GM19467 (cell line): ENCODE measurements around the gene C6.
"Not testable (repeated sequence)": the region's sequence is repeated elsewhere in the genome, so short reads cannot be mapped to it uniquely, and the experiment has no call there.

Source experiments
- ATAC-seq: cut with Tn5 transposase; IDR thresholded peaks from one replicate; pipeline ENCODE4 v1.9.1; 2021; ENCODE audit warnings: mild to moderate bottlenecking, moderate library complexity; ENCODE audit not compliant: unreplicated experiment

The C6 gene

GRCh38 chr5:41200506-41200905, 12.8 kb downstream of the C6 start:
- ATAC-seq: no peak

DNA sequence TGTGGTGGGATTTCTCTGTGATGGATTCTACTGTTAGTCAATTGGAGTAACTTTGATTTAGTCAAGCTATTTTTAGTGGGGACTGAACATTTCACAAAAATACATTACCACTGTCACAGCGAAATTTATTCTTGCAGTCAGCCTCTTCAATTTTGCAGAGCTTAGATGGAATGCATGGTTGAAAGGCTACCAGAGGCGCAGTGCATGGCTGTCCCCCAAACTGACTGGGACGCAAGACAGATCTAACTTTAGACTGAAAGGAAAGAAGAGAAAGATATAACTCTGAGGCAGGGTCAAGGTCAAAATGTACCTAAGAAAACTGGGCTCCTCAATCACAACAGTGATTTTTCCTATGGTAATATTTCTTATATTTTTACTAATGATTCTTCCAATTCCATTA, 13.7 kb downstream of the C6 start:
- no peak for ATAC-seq

DNA sequence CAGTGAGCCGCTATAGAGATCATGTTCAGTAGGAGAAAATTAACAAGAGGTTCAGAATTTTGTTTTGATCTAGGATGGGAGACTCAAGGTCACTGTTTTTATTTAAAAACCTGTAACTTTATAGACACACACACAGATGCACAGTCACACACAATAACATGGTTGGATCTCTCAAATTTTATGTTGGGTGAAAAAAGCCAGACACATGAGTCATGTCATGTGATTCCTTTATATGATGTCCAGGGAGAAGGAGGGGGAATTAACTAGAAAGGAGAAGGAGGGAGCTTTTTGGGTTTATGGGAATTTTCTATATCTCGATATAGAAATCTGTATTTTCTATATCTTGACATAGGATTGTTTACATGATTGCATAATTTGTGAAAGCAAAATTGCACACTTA, 17.1 kb downstream of the C6 start:
- ATAC-seq: no peak

- ATAC-seq: no peak
Measured at GRCh38 chr5:41195228-41195627, 18.1 kb downstream of the C6 start.

- no peak for ATAC-seq
Measured at GRCh38 chr5:41194339-41194738, 19.0 kb downstream of the C6 start.

DNA sequence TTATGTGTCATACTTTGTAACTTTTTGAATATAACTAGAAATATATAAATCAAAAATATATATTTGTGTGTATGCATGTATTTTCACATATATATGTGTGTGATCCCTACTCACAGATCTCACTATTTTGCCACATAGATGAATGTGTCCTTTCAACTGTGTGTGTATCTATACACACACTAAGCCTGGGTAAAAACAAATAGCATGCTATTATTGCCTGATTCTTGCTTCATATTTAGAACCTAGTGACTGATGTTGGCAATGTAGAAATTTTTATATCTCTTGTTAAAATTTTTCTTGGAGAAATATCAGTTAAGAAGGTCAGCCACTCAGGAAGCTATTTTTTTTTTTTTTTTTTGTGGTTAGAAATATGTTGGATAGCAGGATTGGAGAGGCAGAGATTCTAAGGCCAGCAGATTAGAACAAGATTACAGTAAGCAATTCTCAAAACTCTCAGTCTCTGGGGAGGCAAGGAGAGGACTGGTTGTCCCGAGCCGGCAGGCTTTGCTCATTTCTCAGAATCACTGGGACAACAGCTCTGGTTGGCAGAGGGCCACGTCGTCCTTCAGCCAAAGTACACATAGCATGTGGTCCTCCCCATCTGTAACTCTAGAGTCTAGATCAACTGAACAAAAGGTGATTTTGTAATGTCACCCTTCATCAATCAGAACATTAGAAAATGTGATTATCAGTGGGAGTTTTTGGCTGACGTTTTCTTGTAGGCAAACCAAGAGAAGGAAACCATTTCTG, 19.7 kb downstream of the C6 start:
- no peak for ATAC-seq

GRCh38 chr5:41191249-41191648, 22.1 kb downstream of the C6 start:
- no peak for ATAC-seq

- ATAC-seq: no peak
Measured at GRCh38 chr5:41186143-41186542, 27.2 kb downstream of the C6 start.

- ATAC-seq: not testable (repeated sequence)
Measured at GRCh38 chr5:41183331-41183730, 30.0 kb downstream of the C6 start.

GRCh38 chr5:41182666-41183065, 30.7 kb downstream of the C6 start:
- ATAC-seq: no peak

DNA sequence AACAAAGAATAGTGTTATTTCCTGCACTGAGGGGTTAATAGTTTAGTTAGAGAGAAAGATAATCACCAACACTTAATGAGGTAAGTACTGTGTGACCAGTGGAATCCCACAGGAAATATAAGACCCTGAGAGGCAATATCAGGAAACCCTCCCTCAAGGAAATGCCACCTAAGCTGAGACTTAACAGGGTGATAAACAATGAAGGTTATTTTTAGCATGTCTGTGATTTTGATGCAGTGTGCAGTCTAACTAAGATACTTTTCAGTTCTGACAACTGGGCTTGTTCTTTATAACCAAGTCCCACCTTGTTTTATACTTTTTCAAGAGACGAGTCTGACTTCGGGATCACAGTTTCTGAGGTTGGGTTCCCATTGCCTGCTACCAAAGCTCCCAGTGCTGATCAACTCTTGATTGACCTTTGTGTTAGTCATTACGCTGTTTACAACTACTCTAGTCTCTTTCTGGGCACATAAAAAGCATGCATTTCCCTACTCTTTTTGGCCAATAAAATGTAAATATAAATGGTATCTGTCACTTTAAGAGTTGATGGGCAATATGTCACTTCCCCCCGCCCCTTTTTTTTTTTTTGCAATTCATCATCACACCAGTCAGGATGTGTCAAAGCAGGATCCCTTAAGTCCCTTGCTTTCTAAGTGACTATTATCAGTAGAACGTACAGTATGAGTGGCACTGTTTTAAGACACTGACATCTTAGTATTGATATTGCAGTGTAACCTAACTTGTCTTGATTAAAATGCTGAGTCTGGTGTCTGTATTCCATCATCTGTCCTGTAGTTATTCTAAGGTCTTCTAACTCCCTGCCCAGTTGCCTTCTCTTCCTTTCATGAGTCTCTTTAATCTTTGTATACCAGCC, 31.4 kb downstream of the C6 start:
- no peak for ATAC-seq

DNA sequence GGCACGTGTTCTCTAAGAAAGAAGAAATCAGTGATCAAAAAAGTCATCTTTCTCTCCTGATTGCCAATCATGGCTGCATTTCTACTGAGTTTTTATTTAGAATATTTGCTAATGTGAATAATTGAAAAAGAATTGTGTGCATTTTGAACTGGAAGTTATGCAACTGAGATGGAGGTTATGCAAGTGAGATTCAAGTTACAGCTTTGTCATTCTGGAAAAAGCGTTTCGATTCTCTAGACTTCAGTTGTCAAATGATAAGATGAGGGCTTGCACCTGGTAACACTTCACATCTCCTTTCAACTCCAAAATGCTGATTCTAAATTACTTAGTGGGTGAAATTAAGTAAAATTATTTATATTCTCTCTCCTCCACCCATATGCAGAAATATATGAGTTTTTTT, 36.4 kb downstream of the C6 start:
- no peak for ATAC-seq

- ATAC-seq: no peak
Measured at GRCh38 chr5:41172012-41172411, 41.3 kb downstream of the C6 start.

- ATAC-seq: no peak
Measured at GRCh38 chr5:41161271-41161670, 52.1 kb downstream of the C6 start.

- no peak for ATAC-seq
Measured at GRCh38 chr5:41157272-41157894, 55.9 kb downstream of the C6 start.

DNA sequence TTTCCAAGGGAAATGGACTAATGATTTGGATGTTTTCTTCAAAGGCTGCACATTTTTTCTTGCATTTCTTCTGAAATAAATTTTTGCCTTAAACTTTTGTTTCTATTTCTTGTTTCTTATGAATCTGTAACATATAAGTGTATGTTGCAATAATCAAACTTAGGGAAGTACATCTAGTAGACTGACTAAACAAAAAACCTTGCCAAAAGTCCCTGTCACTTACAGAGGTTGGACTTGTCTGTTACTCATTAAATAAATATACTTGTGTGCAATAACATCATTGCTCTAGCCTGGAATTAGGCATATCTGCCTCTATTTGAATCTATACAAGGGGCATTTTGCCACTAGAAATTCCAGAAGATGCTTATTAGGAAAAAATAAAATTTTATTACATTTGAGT, 56.6 kb downstream of the C6 start:
- ATAC-seq: no peak

GRCh38 chr5:41154491-41154890, 58.8 kb downstream of the C6 start:
- no peak for ATAC-seq

- no peak for ATAC-seq
Measured at GRCh38 chr5:41151564-41151963, 61.8 kb downstream of the C6 start.

DNA sequence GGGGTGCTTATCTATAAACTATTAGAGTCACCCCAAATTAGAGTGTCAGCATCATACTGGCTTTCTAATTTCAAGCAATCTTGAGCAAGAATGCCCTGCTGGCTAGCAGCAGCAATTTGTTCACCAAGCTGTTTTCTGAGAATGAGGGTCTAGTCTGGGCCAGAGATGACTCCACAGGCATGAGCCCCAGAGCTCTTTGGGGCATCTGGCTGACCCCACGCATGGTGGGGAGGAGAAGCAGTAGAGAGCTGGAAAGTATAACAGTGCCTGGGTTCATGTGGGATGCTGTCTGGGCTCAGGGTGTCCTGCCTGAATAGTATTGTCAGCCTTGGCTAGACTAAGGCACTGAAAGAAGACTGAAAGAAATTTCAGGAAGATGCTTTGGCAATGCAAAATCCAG, 64.9 kb downstream of the C6 start:
- ATAC-seq: no peak

DNA sequence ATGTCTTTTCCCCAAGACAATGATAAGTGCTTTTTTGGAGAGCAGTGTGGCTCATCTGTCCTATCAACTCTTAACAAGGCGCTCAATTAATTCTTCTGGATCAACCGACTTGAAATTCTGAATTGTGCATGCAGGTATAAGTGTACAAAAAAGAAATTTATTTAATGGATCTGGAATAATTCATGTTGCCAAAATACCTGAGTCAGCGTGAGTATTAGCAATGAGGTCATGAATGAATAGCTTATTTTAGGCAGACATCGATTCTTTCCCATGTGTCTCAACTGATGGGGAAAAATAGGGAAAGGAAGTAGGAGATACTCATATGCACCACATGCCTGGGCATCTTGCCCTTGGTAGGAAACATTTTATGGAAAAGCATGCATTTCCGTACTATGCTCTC, 68.0 kb downstream of the C6 start:
- ATAC-seq: no peak

GRCh38 chr5:41143131-41143901, 70.0 kb downstream of the C6 start:
- no peak for ATAC-seq
